Measurements from ENCODE around the gene CTAGE1.
"Not testable (repeated sequence)": the region's sequence is repeated elsewhere in the genome, so short reads cannot be mapped to it uniquely, and the experiment has no call there.

Gene CTAGE1

GRCh38 chr18:22433956-22434355 lies 16.2 kb upstream of the CTAGE1 start:
- DNase-seq = no peak

- DNase-seq = no peak
Measured at GRCh38 chr18:22432657-22433137, 15.0 kb upstream of the CTAGE1 start.

GRCh38 chr18:22429564-22429963 lies 11.8 kb upstream of the CTAGE1 start:
- no peak for DNase-seq

- DNase-seq = no peak
Measured at GRCh38 chr18:22428672-22429071, 11.0 kb upstream of the CTAGE1 start.

GRCh38 chr18:22427822-22428549 lies 10.3 kb upstream of the CTAGE1 start:
- DNase-seq = no peak

GRCh38 chr18:22424565-22424963 lies 6.8 kb upstream of the CTAGE1 start:
- DNase-seq = no peak

DNA sequence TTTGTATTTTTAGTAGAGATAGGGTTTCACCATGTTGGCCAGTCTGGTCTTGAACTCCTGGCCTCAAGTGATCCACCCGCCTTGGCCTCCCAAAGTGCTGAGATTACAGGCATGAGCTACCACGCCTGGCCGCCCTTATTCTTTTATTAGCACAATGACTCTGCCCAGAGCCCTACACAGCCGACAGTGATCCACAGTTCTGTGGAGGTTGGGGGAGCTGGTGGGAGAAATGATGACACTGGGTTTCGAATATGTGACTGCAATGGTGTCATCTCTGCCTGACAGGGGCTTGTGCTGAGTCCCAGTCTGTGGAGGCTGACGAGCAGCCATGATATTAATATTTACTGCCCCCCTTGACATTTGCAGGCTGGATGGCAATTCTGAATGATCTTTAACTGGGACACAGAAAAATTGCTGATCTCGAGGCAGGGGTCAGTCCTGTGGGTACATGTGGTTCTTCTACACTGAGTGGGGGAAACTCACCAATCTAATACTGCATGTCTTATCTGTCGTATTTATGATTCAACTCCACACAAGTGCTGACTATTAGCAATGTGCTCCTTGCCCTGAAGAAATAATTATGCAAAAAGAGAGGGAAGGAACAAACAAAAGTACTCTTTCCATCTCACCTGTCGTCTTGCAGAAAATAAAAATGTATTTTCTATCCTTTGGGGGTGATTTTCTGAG lies 6.3 kb upstream of the CTAGE1 start:
- DNase-seq = no peak

GRCh38 chr18:22422909-22423548 lies 5.3 kb upstream of the CTAGE1 start:
- no peak for DNase-seq

DNA sequence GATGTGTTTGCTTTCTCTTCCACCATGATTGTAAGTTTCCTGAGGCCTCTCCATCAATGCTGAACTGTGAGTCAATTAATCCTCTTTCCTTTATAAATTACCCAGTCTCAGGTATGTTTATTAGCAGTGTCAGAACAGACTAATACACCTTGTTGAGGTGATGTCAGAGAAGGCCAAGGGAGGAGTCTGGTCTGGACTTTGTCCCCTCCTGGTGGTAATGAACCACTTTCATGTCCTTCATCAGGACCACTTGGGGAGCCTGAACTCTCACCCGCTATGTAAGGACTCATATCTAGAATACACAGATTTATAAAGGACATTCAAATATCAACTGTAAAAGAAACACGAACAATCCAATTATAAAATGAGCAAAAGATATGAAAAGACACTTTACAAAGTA lies 2.9 kb upstream of the CTAGE1 start:
- DNase-seq = no peak

- DNase-seq = no peak
Measured at GRCh38 chr18:22412176-22412911, 5.4 kb downstream of the CTAGE1 start.

DNA sequence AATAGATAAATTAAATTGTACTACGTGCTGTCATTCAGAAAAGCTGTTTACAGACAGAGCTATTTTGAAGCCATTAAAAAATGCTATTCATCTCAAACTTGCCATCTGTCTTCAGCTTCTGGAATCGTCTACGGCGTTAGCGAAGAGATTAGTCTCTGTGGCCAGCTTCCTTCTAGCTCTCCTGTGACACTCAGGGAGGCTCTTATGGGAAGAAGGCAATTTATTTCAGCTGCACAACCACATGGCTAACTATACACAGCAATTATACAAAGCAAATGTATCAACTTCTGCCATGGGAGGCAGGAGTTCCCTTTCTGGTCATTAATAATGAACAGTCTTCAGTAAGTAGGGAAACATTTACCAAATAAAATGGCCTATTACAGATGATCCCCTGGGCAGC lies 6.3 kb downstream of the CTAGE1 start:
- DNase-seq = no peak

DNA sequence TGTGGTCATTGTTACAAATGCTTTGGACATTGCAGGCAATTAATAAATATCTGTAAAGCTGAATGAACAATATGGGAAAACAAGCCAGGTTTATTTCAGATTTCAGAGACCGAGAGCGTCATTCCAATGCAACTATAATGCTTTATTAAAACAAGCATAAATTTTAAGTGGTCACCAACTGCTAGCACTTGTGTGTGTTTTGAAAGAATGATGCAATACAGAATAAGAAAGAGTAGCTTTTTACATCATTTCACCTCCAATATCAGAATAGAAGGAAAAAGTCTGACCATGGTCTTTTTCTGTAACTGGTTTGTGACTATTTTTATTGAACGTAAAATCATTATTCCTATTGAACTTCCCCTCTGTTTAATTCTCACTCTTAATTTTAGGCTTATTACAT lies 7.6 kb downstream of the CTAGE1 start:
- DNase-seq = no peak

- no peak for DNase-seq
Measured at GRCh38 chr18:22409445-22409844, 8.3 kb downstream of the CTAGE1 start.

DNA sequence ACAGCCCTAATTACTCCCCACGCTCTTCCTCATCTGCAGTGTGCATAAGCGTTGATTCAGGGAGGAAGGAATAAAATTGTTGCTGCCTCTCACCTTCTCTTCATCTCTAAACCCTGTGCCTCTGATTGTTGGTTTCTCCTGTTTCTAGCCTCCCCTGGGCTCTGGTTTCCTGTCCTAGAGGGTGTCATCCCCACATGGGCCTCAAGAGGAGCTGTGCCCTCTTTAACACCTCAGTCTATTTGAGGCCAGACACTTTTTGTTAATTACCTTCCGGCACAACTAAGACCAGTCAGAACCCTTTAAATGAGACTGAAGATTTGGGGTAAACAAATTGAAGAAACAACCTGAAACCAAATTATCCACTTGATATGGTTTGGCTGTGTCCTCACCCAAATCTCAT lies 9.7 kb downstream of the CTAGE1 start:
- no peak for DNase-seq

GRCh38 chr18:22405142-22405541 lies 12.6 kb downstream of the CTAGE1 start:
- DNase-seq = no peak

GRCh38 chr18:22403950-22404349 lies 13.8 kb downstream of the CTAGE1 start:
- DNase-seq = no peak

DNA sequence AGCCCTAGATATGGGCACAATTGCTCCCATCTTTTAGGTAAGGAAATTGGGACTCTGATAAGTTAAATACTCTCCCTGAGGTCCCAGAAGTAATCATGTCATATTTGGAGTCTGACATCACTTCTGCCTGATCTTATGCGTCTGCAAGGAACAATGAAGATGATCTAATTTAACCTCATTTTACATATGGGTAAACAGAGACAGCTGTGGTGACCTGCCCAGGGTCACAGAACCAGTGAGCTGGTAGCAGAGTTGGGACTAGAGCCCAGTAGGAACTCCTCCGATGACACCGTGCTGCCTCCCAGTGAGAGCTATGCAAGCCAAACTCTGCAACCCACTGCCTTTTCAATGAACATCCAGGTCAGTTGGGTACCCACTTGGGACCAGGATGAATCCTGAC lies 17.8 kb downstream of the CTAGE1 start:
- DNase-seq = no peak

DNA sequence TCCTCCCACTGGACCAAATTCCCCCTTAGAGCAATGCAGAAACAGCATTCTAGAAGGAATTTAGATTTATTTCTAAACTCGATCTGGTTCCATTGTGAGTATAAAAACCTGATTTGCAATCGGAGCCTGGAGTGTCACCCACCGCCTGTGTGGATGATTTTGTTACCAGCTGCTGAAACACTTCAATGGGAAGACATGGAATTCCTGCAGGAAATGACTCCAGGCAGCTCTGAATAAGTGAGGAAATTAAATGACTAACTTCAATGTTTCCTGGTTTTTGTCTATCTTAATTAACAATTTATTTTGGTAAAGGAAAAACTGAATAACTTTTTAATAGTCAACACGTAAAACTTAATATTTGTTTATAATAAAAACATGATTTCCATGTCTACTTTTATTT lies 19.3 kb downstream of the CTAGE1 start:
- no peak for DNase-seq

DNA sequence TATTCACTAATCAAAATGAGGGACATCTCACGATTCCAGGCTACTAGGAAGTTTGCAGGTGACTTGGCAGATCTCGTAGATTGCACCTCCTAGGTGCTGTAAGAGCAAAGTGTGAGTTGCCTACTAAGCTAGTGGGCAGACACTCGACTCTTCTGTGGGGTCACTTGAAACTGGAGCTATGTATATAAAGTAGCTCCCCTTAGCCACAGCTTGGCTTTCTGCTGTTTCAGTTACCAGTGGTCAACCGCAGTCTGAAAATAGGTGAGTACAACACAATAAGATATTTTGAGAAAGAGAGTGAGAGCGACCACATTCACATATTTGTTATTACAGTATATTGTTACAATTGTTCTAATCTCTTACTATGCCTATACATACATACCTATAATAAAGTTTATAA lies 23.3 kb downstream of the CTAGE1 start:
- no peak for DNase-seq

DNA sequence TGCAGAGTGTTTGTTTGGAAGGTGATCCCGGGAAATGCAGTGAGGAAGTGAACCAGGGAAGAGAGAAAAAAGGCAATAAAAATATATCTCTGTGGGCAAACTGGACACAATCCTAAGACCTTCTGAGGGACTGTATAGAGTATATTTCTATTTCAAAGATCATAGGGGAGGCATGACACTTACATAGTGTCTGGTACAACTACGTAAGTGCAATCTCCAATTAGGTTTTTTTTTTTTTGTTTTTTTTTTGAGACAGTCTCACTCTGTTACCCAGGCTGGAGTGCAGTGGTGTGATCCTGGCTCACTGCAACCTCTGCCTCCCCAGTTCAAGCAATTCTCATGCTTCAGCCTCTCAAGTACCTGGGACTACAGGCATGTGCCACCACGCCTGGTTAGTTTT lies 24.6 kb downstream of the CTAGE1 start:
- not testable (repeated sequence) for DNase-seq

DNA sequence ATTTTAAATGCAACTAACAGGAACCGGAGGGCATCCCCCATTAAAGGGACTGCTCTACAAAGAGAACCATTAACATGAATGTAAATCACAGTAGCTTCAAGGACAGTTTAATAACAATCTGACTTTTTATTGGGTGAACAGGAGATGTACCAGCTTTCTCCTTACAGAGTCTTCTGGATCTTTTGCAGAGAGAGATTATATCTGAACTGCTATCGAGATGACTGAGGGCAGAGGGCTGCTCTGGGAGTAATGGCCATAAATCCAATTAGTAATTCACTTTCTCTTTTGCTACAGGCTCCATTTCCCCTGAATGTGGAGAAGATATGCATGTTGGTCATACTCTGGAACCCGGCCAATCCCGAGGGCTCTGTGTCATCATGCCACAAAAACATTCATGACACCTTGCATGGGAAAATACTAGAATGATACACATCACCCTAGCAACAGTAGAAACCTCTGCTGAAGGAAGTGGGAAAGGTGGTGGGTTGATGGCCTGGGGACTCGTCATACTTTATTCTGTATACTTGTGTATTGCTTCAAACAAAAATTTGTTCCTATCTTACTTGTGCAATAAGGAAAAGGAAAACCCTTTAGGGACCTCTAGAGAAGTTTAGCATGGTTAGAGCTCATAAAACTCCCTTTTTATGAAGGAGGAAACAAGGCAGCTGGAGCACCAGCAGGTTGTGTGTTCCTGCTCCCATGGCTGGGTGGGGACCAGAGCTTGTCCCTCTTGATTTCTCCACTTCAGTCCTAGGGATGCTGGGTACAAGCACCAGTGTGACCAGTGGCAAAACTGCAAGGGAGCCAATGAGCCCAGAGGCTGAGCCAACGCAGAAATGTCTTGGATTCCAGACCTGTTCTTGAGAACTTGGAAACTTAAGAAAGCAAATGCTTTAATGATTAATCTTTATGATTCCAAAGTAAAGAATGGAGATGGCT lies 26.0 kb downstream of the CTAGE1 start:
- DNase-seq = no peak

- no peak for DNase-seq
Measured at GRCh38 chr18:22387787-22388186, 29.9 kb downstream of the CTAGE1 start.

All from NCI-H510A (cell line).